ENCODE results near the gene MBLAC1.

DNA sequence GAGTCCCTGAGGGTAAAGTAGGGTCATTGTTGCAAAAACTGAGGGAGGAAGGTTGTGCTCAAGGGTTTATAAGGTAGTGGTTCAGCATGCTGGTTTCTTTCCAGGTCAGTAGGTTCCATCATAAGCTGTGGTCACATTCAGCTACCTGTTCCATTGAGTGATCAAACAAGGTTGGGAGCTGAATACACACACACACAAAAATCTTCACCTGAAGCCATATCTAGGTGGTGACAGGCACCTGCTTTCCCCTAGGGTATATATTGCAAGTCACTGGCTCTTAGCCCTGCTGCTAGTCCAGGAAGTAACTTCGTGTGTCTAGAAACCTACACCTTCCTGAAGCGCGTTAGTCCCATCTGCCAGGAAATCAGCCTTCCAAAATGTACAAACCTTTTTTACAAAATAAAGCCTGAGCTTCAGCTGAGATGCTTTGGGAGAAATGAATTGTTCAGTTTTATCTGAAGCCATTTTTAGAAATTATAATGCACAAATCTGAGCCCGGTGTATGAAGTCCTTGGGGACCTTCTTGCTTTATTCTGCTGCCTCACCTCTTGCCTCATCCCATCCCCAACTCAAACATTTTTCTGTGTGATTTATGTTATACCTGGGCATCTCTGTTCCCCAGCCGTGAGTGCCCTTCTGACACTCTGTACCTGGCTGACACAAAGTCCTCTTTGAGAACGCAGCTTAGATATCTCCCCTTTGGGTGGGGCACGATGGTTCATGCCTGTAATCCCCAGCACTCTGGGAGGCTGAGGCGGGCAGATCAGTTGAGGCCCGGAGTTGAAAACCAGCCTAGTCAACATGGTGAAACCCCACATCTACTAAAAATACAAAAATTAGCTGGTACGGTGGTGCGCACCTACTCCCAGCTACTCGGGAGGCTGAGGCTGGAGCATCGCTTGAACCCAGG lies 11.3 kb downstream of the MBLAC1 start:
- TF ChIP-seq, protein P1, sequence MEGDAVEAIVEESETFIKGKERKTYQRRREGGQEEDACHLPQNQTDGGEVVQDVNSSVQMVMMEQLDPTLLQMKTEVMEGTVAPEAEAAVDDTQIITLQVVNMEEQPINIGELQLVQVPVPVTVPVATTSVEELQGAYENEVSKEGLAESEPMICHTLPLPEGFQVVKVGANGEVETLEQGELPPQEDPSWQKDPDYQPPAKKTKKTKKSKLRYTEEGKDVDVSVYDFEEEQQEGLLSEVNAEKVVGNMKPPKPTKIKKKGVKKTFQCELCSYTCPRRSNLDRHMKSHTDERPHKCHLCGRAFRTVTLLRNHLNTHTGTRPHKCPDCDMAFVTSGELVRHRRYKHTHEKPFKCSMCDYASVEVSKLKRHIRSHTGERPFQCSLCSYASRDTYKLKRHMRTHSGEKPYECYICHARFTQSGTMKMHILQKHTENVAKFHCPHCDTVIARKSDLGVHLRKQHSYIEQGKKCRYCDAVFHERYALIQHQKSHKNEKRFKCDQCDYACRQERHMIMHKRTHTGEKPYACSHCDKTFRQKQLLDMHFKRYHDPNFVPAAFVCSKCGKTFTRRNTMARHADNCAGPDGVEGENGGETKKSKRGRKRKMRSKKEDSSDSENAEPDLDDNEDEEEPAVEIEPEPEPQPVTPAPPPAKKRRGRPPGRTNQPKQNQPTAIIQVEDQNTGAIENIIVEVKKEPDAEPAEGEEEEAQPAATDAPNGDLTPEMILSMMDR (IDR thresholded peaks at IDR 0.05), result no peak
- TF ChIP-seq POLR2A (IDR thresholded peaks at IDR 0.05), result no peak
